ENCODE data around the gene ZNF410. TPM values are rescaled to one million over a fixed set of nuclear protein-coding genes. Genes with fewer than 3 reads are reported as not detected.
A peak's percentile ranks its signal among the peaks of the same experiment; 100 is the strongest.

Gene ZNF410
- polyA plus RNA-seq, 1 donor (not counting 4 experiments of a cell fraction or from before 2014, with no cell fraction given): 57.9 TPM

- TF ChIP-seq, protein P1, sequence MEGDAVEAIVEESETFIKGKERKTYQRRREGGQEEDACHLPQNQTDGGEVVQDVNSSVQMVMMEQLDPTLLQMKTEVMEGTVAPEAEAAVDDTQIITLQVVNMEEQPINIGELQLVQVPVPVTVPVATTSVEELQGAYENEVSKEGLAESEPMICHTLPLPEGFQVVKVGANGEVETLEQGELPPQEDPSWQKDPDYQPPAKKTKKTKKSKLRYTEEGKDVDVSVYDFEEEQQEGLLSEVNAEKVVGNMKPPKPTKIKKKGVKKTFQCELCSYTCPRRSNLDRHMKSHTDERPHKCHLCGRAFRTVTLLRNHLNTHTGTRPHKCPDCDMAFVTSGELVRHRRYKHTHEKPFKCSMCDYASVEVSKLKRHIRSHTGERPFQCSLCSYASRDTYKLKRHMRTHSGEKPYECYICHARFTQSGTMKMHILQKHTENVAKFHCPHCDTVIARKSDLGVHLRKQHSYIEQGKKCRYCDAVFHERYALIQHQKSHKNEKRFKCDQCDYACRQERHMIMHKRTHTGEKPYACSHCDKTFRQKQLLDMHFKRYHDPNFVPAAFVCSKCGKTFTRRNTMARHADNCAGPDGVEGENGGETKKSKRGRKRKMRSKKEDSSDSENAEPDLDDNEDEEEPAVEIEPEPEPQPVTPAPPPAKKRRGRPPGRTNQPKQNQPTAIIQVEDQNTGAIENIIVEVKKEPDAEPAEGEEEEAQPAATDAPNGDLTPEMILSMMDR (optimal IDR thresholded peaks at IDR 0.05 in 1 of 3, IDR thresholded peaks at IDR 0.05 in 1 of 3, conservative IDR thresholded peaks at IDR 0.05 in 1 of 3; ENCODE audit: extremely low read depth in 1 of 3, insufficient read depth in 2 of 3, low read length in 3 of 3): no peak
- no peak for TF ChIP-seq EZH2 (IDR thresholded peaks at IDR 0.05; ENCODE audit: low read length)
- peak overlapping the region; percentile 99 for H3K9ac ChIP-seq (ENCODE audit: control insufficient read depth, extremely low read depth, insufficient read depth, low read length)
- H3K4me1 ChIP-seq (ENCODE audit: control insufficient read depth, extremely low read depth, insufficient read depth, low read length): peaks cover 19% of the 10 kb centered on the region
- peak overlapping the region; percentile 100 for H3K4me2 ChIP-seq (ENCODE audit: control insufficient read depth, extremely low read depth, insufficient read depth, low read depth, low read length)
- FAIRE-seq (peak; percentile 85), DNase-seq (ENCODE audit: low read depth, low spot score) (no peak)
- H3K9me3 ChIP-seq (ENCODE audit: control insufficient read depth, low read depth, low read length): no peaks in the 10 kb centered on the region
- H3K9me1 ChIP-seq (ENCODE audit: control insufficient read depth, extremely low read depth, insufficient read depth, low read length): no peaks in the 10 kb centered on the region
- H2AFZ ChIP-seq (ENCODE audit: control insufficient read depth, low read length): peak overlapping the region; percentile 73
- peak overlapping the region; percentile 60 to 94 (median 85) for H3K4me3 ChIP-seq (ENCODE audit: control insufficient read depth in 2 of 3, extremely low read depth in 1 of 3, insufficient read depth in 2 of 3, low read depth in 1 of 3, low read length in 3 of 3)
- H3K79me2 ChIP-seq (ENCODE audit: control insufficient read depth, insufficient read depth, low read length): peaks cover 10% of the 10 kb centered on the region
- no peaks in the 10 kb centered on the region for H3K36me3 ChIP-seq (ENCODE audit: control insufficient read depth in 2 of 2, extremely low read depth in 1 of 2, insufficient read depth in 2 of 2, low read length in 2 of 2)
- dilution Hi-C loops (cut with MboI; ENCODE audit: extremely low pct_ligation_motif_present, low sequenced_read_pairs): no loop called here
- peak overlapping the region; percentile 98 for H3K27ac ChIP-seq (ENCODE audit: control insufficient read depth, insufficient read depth, low read length)
- no peaks in the 10 kb centered on the region for H3K27me3 ChIP-seq (ENCODE audit: control insufficient read depth, extremely low read depth, insufficient read depth, low read length)
- no peaks in the 10 kb centered on the region for H4K20me1 ChIP-seq (ENCODE audit: control insufficient read depth, extremely low read depth, insufficient read depth, low read length)
These were observed 35.7 kb upstream of the ZNF410 start for GRCh38 chr14:73851000-73851399.

- peaks cover 19% of the 10 kb centered on the region for H3K4me1 ChIP-seq (ENCODE audit: control insufficient read depth, extremely low read depth, insufficient read depth, low read length)
- H4K20me1 ChIP-seq (ENCODE audit: control insufficient read depth, extremely low read depth, insufficient read depth, low read length): no peaks in the 10 kb centered on the region
- no peaks in the 10 kb centered on the region for H3K9me1 ChIP-seq (ENCODE audit: control insufficient read depth, extremely low read depth, insufficient read depth, low read length)
- no peaks in the 10 kb centered on the region for H3K36me3 ChIP-seq (ENCODE audit: control insufficient read depth in 2 of 2, extremely low read depth in 1 of 2, insufficient read depth in 2 of 2, low read length in 2 of 2)
- H3K9ac ChIP-seq (ENCODE audit: control insufficient read depth, extremely low read depth, insufficient read depth, low read length): peak within 1 kb of the TSS; percentile 99
- TF ChIP-seq, protein P1 (optimal IDR thresholded peaks at IDR 0.05 in 1 of 3, IDR thresholded peaks at IDR 0.05 in 1 of 3, conservative IDR thresholded peaks at IDR 0.05 in 1 of 3; ENCODE audit: extremely low read depth in 1 of 3, insufficient read depth in 2 of 3, low read length in 3 of 3): peak in 2 of 3 experiments; percentile 19 to 23
- no peak for TF ChIP-seq EZH2 (IDR thresholded peaks at IDR 0.05; ENCODE audit: low read length)
- no peaks in the 10 kb centered on the region for H3K27me3 ChIP-seq (ENCODE audit: control insufficient read depth, extremely low read depth, insufficient read depth, low read length)
- peak; percentile 44 for DNase-seq (ENCODE audit: low read depth, low spot score)
- H3K4me2 ChIP-seq (ENCODE audit: control insufficient read depth, extremely low read depth, insufficient read depth, low read depth, low read length): peak within 1 kb of the TSS; percentile 100
- H2AFZ ChIP-seq (ENCODE audit: control insufficient read depth, low read length): peak within 1 kb of the TSS; percentile 85
- peak within 1 kb of the TSS; percentile 60 to 94 (median 85) for H3K4me3 ChIP-seq (ENCODE audit: control insufficient read depth in 2 of 3, extremely low read depth in 1 of 3, insufficient read depth in 2 of 3, low read depth in 1 of 3, low read length in 3 of 3)
- H3K27ac ChIP-seq (ENCODE audit: control insufficient read depth, insufficient read depth, low read length): peak within 1 kb of the TSS; percentile 98
- H3K9me3 ChIP-seq (ENCODE audit: control insufficient read depth, low read depth, low read length): no peaks in the 10 kb centered on the region
- H3K79me2 ChIP-seq (ENCODE audit: control insufficient read depth, insufficient read depth, low read length): peaks cover 10% of the 10 kb centered on the region
- peak; percentile 48 for FAIRE-seq
- dilution Hi-C loops (cut with MboI; ENCODE audit: extremely low pct_ligation_motif_present, low sequenced_read_pairs): no loop called here
These were observed 34.9 kb upstream of the ZNF410 start, which contains the start of gene PTGR2 for GRCh38 chr14:73851567-73852382. PTGR2 (plus strand) TSS chr14:73851831; CDS start chr14:73858863, 7,032 bp downstream.

Measured in keratinocyte (primary cell).